AG08396 (cell line): ENCODE data around the gene SSTR3.
"Not testable (repeated sequence)": the region's sequence is repeated elsewhere in the genome, so short reads cannot be mapped to it uniquely, and the experiment has no call there.

Experiments used
- DNase-seq: peaks from one replicate; pipeline ENCODE4 v3.0.0; 2012; ENCODE audit warnings: low spot score, mixed read lengths

The SSTR3 gene

GRCh38 chr22:37210041-37210803, 2.1 kb downstream of the SSTR3 start:
- no peak for DNase-seq

- no peak for DNase-seq
Observed at GRCh38 chr22:37209140-37209845, 3.0 kb downstream of the SSTR3 start.

GRCh38 chr22:37208401-37209139, 3.7 kb downstream of the SSTR3 start:
- no peak for DNase-seq

GRCh38 chr22:37207981-37208380, 4.3 kb downstream of the SSTR3 start:
- DNase-seq = no peak

GRCh38 chr22:37206841-37207821, 5.1 kb downstream of the SSTR3 start:
- no peak for DNase-seq

- DNase-seq = no peak
Observed at GRCh38 chr22:37206118-37206840, 6.0 kb downstream of the SSTR3 start.

- DNase-seq = no peak
Observed at GRCh38 chr22:37205046-37205445, 7.2 kb downstream of the SSTR3 start.

- no peak for DNase-seq
Observed at GRCh38 chr22:37204045-37204655, 8.1 kb downstream of the SSTR3 start.

- no peak for DNase-seq
Observed at GRCh38 chr22:37203354-37204044, 8.8 kb downstream of the SSTR3 start.

GRCh38 chr22:37202716-37203115, 9.6 kb downstream of the SSTR3 start:
- DNase-seq = no peak

GRCh38 chr22:37202001-37202555, 10.2 kb downstream of the SSTR3 start:
- DNase-seq = no peak

- not testable (repeated sequence) for DNase-seq
Observed at GRCh38 chr22:37201443-37201820, 10.8 kb downstream of the SSTR3 start.

GRCh38 chr22:37199760-37200108, 12.5 kb downstream of the SSTR3 start:
- no peak for DNase-seq

- DNase-seq = peak; percentile 99
Observed at GRCh38 chr22:37199103-37199759, 13.0 kb downstream of the SSTR3 start.

- DNase-seq = peak; percentile 86
Observed at GRCh38 chr22:37198258-37199102, 13.8 kb downstream of the SSTR3 start.

GRCh38 chr22:37197451-37198257, 14.6 kb downstream of the SSTR3 start:
- peak; percentile 74 for DNase-seq
